Trophoblast cell (in vitro differentiated cells and primary cell): ENCODE data around the gene SHANK1.
"Not testable (repeated sequence)": the region's sequence is repeated elsewhere in the genome, so short reads cannot be mapped to it uniquely, and the experiment has no call there.

ENCODE experiments used
- DNase-seq, 2 donors: peaks; one replicate each; pipeline ENCODE4 v3.0.0-alpha.2; 2016
- H2AFZ ChIP-seq: 2 replicates; pipeline ENCODE4 v1.6.1; 2013; ENCODE audit warnings: low read length, moderate library complexity, mild to moderate bottlenecking; ENCODE audit not compliant: insufficient read depth, poor library complexity
- H2AK5ac ChIP-seq: 2 replicates; pipeline ENCODE4 v1.6.1; 2013; ENCODE audit warnings: mild to moderate bottlenecking, low read length
- H2BK120ac ChIP-seq: 2 replicates; pipeline ENCODE4 v1.6.1; 2013; ENCODE audit warnings: low read length, mild to moderate bottlenecking, moderate library complexity; ENCODE audit not compliant: insufficient read depth, poor library complexity
- H2BK12ac ChIP-seq: 2 replicates; pipeline ENCODE4 v1.6.1; 2013; ENCODE audit warnings: mild to moderate bottlenecking, low read length, moderate library complexity
- H2BK5ac ChIP-seq: 2 replicates; pipeline ENCODE4 v1.6.1; 2013; ENCODE audit warnings: low read length, low read depth, moderate library complexity, mild to moderate bottlenecking; ENCODE audit not compliant: poor library complexity
- H3K14ac ChIP-seq: 2 replicates; pipeline ENCODE4 v1.6.1; 2013; ENCODE audit warnings: mild to moderate bottlenecking, low read length
- H3K18ac ChIP-seq: 2 replicates; pipeline ENCODE4 v1.6.1; 2013; ENCODE audit warnings: mild to moderate bottlenecking, low read length
- H3K23ac ChIP-seq: 2 replicates; pipeline ENCODE4 v1.6.1; 2013; ENCODE audit warnings: low read length
- H3K27ac ChIP-seq: 2 replicates; pipeline ENCODE4 v1.5.1; 2013; ENCODE audit warnings: low read depth, mild to moderate bottlenecking, inconsistent platforms, low read length, moderate library complexity
- H3K27me3 ChIP-seq: 2 replicates; pipeline ENCODE4 v1.6.1; 2013; ENCODE audit warnings: inconsistent platforms, mild to moderate bottlenecking, low read length, moderate library complexity; ENCODE audit not compliant: insufficient read depth
- H3K36me3 ChIP-seq, 2 experiments: 1 replicate in 1 of 2; 2 replicates in 1 of 2; pipeline ENCODE4 v1.6.1; 2013; ENCODE audit warnings: low read length in 2 of 2, mild to moderate bottlenecking in 2 of 2, moderate library complexity in 1 of 2; ENCODE audit not compliant: insufficient read depth in 2 of 2, control insufficient read depth in 1 of 2
- H3K4ac ChIP-seq: 2 replicates; pipeline ENCODE4 v1.6.1; 2013; ENCODE audit warnings: low read depth, mild to moderate bottlenecking, low read length, moderate library complexity
- H3K4me1 ChIP-seq, 2 experiments: 1 replicate in 1 of 2; 2 replicates in 1 of 2; pipeline ENCODE4 v1.6.1; 2013; ENCODE audit warnings: low read length in 2 of 2, mild to moderate bottlenecking in 2 of 2, moderate library complexity in 1 of 2; ENCODE audit not compliant: insufficient read depth in 2 of 2, control insufficient read depth in 1 of 2
- H3K4me2 ChIP-seq: 2 replicates; pipeline ENCODE4 v1.6.1; 2013; ENCODE audit warnings: inconsistent platforms, mild to moderate bottlenecking, low read length, moderate library complexity
- H3K4me3 ChIP-seq: 2 replicates; pipeline ENCODE4 v1.5.1; 2013; ENCODE audit warnings: mild to moderate bottlenecking, low read depth, low read length, inconsistent platforms
- H3K79me1 ChIP-seq: one replicate; pipeline ENCODE4 v1.6.1; 2013; ENCODE audit warnings: low read length
- H3K79me2 ChIP-seq: 2 replicates; pipeline ENCODE4 v1.6.1; 2013; ENCODE audit warnings: low read length, mild to moderate bottlenecking; ENCODE audit not compliant: control insufficient read depth, insufficient read depth, poor library complexity
- H3K9ac ChIP-seq: 2 replicates; pipeline ENCODE4 v1.6.1; 2013; ENCODE audit warnings: mild to moderate bottlenecking, low read length
- H3K9me3 ChIP-seq: 2 replicates; pipeline ENCODE4 v1.6.1; 2013; ENCODE audit warnings: low read depth, mild to moderate bottlenecking, control low read depth, inconsistent platforms, low read length; ENCODE audit not compliant: insufficient read depth
- H4K12ac ChIP-seq: 2 replicates; pipeline ENCODE4 v1.6.1; 2013; ENCODE audit warnings: low read depth, mild to moderate bottlenecking, low read length, moderate library complexity
- H4K8ac ChIP-seq: 2 replicates; pipeline ENCODE4 v1.6.1; 2013; ENCODE audit warnings: low read depth, mild to moderate bottlenecking, low read length, moderate library complexity
- H4K91ac ChIP-seq: one replicate; pipeline ENCODE4 v1.6.1; 2013; ENCODE audit warnings: low read depth, mild to moderate bottlenecking, low read length, moderate library complexity
- WGBS: extraction: QIAGEN DNeasy Blood & Tissue Kit; methylation state at CpG from one replicate; pipeline ENCODE4 v1.1.7; 2013; ENCODE audit warnings: missing lambda C conversion rate; ENCODE audit not compliant: insufficient read length, insufficient coverage; ENCODE audit errors: extremely low coverage; 5-methylcytosine and 5-hydroxymethylcytosine counted together

The SHANK1 gene

GRCh38 chr19:50750010-50750409 lies 30.4 kb upstream of the SHANK1 start:
- no peak overlapping the region for H3K4me2 ChIP-seq
- peak in 1 of 2 donors; percentile 32 for DNase-seq
- H3K9ac ChIP-seq, result no peak overlapping the region
- H3K9me3 ChIP-seq, result no peaks in the 10 kb centered on the region
- no peak overlapping the region for H2BK5ac ChIP-seq
- no peaks in the 10 kb centered on the region for H3K79me2 ChIP-seq
- H2AK5ac ChIP-seq, result no peak overlapping the region
- no peaks in the 10 kb centered on the region for H3K36me3 ChIP-seq
- peaks cover 6% of the 10 kb centered on the region for H3K79me1 ChIP-seq
- H3K14ac ChIP-seq, result no peak overlapping the region
- no peak overlapping the region for H4K12ac ChIP-seq
- no CpG with 5 or more reads among the region's 15 CpGs for WGBS
- no peak overlapping the region for H3K4me3 ChIP-seq
- H3K27me3 ChIP-seq, result no peaks in the 10 kb centered on the region
- H3K4me1 ChIP-seq, result peaks cover 0 to 3% of the 10 kb centered on the region in 2 experiments
- H3K23ac ChIP-seq, result no peak overlapping the region
- no peak overlapping the region for H3K4ac ChIP-seq
- no peak overlapping the region for H3K27ac ChIP-seq
- H4K8ac ChIP-seq, result no peak overlapping the region
- no peak overlapping the region for H2BK120ac ChIP-seq
- no peak overlapping the region for H3K18ac ChIP-seq
- H4K91ac ChIP-seq, result peak overlapping the region; percentile 11
- H2BK12ac ChIP-seq, result peak overlapping the region; percentile 14
- H2AFZ ChIP-seq, result no peak overlapping the region

DNA sequence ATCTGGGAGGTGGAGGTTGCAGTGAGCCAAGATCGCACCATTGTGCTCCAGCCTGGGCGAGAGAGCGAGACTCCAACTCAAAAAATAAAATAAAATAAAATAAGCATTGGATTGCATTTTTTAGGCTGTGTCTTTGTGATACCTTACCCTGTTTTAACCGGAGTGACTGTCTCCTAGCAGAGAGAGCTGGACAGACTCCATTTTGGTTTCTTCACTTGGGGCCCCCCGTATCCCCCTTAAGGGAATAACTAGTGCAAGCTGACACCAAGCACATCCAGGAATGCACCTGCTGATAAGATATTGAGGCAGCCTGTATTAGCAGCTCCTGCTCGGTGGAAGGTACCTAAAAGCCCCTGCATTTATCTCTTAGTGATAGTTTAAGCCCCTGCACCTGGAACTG lies 29.9 kb upstream of the SHANK1 start:
- DNase-seq, result no peak

GRCh38 chr19:50747141-50747540 lies 27.5 kb upstream of the SHANK1 start:
- not testable (repeated sequence) for H3K23ac ChIP-seq, H3K27ac ChIP-seq, H3K36me3 ChIP-seq, H2BK120ac ChIP-seq, H3K9me3 ChIP-seq, H4K91ac ChIP-seq, H3K4me3 ChIP-seq, H2AK5ac ChIP-seq, H3K4ac ChIP-seq, H3K9ac ChIP-seq, H3K14ac ChIP-seq, H2AFZ ChIP-seq, H3K18ac ChIP-seq, H3K27me3 ChIP-seq, H3K4me2 ChIP-seq, H3K4me1 ChIP-seq, H3K79me1 ChIP-seq, H4K8ac ChIP-seq, H3K79me2 ChIP-seq, H2BK12ac ChIP-seq
- WGBS, result no CpG with 5 or more reads among the region's 14 CpGs
- DNase-seq, result peak; percentile 70 to 76
- H2BK5ac ChIP-seq, result peak overlapping the region; percentile 14
- H4K12ac ChIP-seq, result peak overlapping the region; percentile 22

More for the DNA sequence above, 29.9 kb upstream of the SHANK1 start:
- no peak overlapping the region for H3K27ac ChIP-seq
- no peak overlapping the region for H2BK12ac ChIP-seq
- H4K91ac ChIP-seq, result no peak overlapping the region
- no peak overlapping the region for H3K9ac ChIP-seq
- H3K4me1 ChIP-seq, result peaks cover 0 to 3% of the 10 kb centered on the region in 2 experiments
- H3K36me3 ChIP-seq, result no peaks in the 10 kb centered on the region
- H3K23ac ChIP-seq, result no peak overlapping the region
- no peaks in the 10 kb centered on the region for H3K9me3 ChIP-seq
- no peaks in the 10 kb centered on the region for H3K27me3 ChIP-seq
- no peak overlapping the region for H3K4me3 ChIP-seq
- H2BK5ac ChIP-seq, result no peak overlapping the region
- WGBS, result no CpG with 5 or more reads among the region's 6 CpGs
- peaks cover 6% of the 10 kb centered on the region for H3K79me1 ChIP-seq
- no peak overlapping the region for H3K18ac ChIP-seq
- H4K12ac ChIP-seq, result no peak overlapping the region
- no peak overlapping the region for H2BK120ac ChIP-seq
- no peak overlapping the region for H4K8ac ChIP-seq
- H3K79me2 ChIP-seq, result no peaks in the 10 kb centered on the region
- no peak overlapping the region for H2AK5ac ChIP-seq
- no peak overlapping the region for H2AFZ ChIP-seq
- H3K4me2 ChIP-seq, result no peak overlapping the region
- no peak overlapping the region for H3K4ac ChIP-seq
- H3K14ac ChIP-seq, result no peak overlapping the region

DNA sequence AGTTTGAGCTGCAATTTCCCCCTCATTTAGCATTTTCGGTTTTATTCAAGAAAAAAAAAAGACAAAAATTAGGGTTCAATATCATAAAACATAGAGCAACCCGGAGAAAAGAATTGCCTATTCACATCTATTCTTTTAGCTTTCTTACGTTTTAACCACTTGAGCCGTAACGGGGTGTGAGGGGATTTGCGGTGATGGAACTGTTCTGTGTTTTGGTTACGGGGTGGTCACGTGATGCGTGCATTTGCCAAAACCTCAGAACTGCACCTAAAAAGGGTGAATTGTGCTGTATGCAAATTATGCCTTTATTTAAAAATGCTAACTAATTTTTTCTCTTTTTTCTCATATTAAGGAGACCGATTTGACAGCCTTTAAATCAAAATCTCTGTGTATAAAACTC lies 25.6 kb upstream of the SHANK1 start:
- Histone ChIP-seq H3K9ac (no peak overlapping the region), H3K9me3 (no peaks in the 10 kb centered on the region), H3K23ac (no peak overlapping the region), H3K14ac (no peak overlapping the region), H4K12ac (no peak overlapping the region), H3K18ac (no peak overlapping the region), H3K4me3 (no peak overlapping the region), H3K79me2 (no peaks in the 10 kb centered on the region), H2BK5ac (no peak overlapping the region), H3K27me3 (no peaks in the 10 kb centered on the region), H3K4me2 (no peak overlapping the region), H2AK5ac (no peak overlapping the region), H3K36me3 (no peaks in the 10 kb centered on the region), H2BK120ac (no peak overlapping the region), H3K4ac (no peak overlapping the region), H3K4me1 (no peaks in the 10 kb centered on the region), H3K79me1 (peaks cover 3% of the 10 kb centered on the region), H4K8ac (no peak overlapping the region), H2BK12ac (no peak overlapping the region), H3K27ac (no peak overlapping the region), H2AFZ (no peak overlapping the region), H4K91ac (no peak overlapping the region)
- WGBS, result no CpG with 5 or more reads among the region's 10 CpGs
- DNase-seq, result no peak
